GM12892 (cell line): ENCODE data around the gene CLDN9.

Experiments
- DNase-seq: peaks from one replicate; pipeline ENCODE4 v3.0.0; 2011; ENCODE audit not compliant: insufficient read length
- FAIRE-seq: peaks from 2 replicates; lab custom pipeline; 2011; peaks lifted over from hg19 to GRCh38; lab: Jason Lieb, UNC
- POLR2A ChIP-seq: IDR thresholded peaks from 2 replicates; pipeline ENCODE4 v1.6.1; 2011; ENCODE audit warnings: low read depth, low read length, control low read depth
- POLR2AphosphoS5 ChIP-seq: IDR thresholded peaks from 2 replicates; pipeline ENCODE4 v1.6.1; 2011; ENCODE audit warnings: low read depth, low read length, control low read depth
- TAF1 ChIP-seq: IDR thresholded peaks from 2 replicates; pipeline ENCODE4 v1.6.1; 2011; ENCODE audit warnings: low read depth, mild to moderate bottlenecking, control low read depth, low read length, borderline replicate concordance

CLDN9 gene

GRCh38 chr16:3013491-3013951 lies 798 bp downstream of the CLDN9 start:
- FAIRE-seq (no peak), DNase-seq (no peak)
- no peak for TF ChIP-seq TAF1
- no peak for TF ChIP-seq POLR2AphosphoS5
- TF ChIP-seq POLR2A, result no peak

- FAIRE-seq (no peak), DNase-seq (no peak)
- no peak for TF ChIP-seq POLR2A
- TF ChIP-seq POLR2AphosphoS5, result no peak
Measured at GRCh38 chr16:3013998-3014690, 1.4 kb downstream of the CLDN9 start.

GRCh38 chr16:3014971-3015370 lies 2.2 kb downstream of the CLDN9 start:
- TF ChIP-seq POLR2AphosphoS5 (no peak), POLR2A (no peak), TAF1 (no peak)
- no peak for DNase-seq
- no peak for FAIRE-seq

GRCh38 chr16:3015865-3016521 lies 3.3 kb downstream of the CLDN9 start:
- no peak for TF ChIP-seq POLR2A
- TF ChIP-seq POLR2AphosphoS5, result no peak
- TF ChIP-seq TAF1, result no peak
- DNase-seq (no peak), FAIRE-seq (no peak)

GRCh38 chr16:3017344-3017743 lies 4.6 kb downstream of the CLDN9 start:
- FAIRE-seq, result no peak
- TF ChIP-seq POLR2A (no peak), POLR2AphosphoS5 (no peak), TAF1 (no peak)

GRCh38 chr16:3017794-3018506 lies 5.2 kb downstream of the CLDN9 start, which contains the start of gene CLDN6:
Gene CLDN6, minus strand, starts transcription at chr16:3018183. Its CDS starts 2,162 bp downstream, at chr16:3016021.
- no peak for FAIRE-seq
- TF ChIP-seq POLR2AphosphoS5 (no peak), TAF1 (no peak), POLR2A (no peak)
- DNase-seq, result no peak

More at GRCh38 chr16:3017344-3017743, 4.6 kb downstream of the CLDN9 start:
- no peak for DNase-seq

- no peak for FAIRE-seq
- DNase-seq, result no peak
- TF ChIP-seq TAF1 (no peak), POLR2A (no peak), POLR2AphosphoS5 (no peak)
Measured at GRCh38 chr16:3019594-3020246, 7.0 kb downstream of the CLDN9 start.

GRCh38 chr16:3020247-3020603 lies 7.5 kb downstream of the CLDN9 start, which contains the start of gene TNFRSF12A:
Gene TNFRSF12A, plus strand, starts transcription at chr16:3020368. Its CDS starts 30 bp downstream, at chr16:3020398.
- FAIRE-seq (peak; percentile 81), DNase-seq (peak; percentile 88)
- TF ChIP-seq POLR2A, result peak; percentile 56; the same call in 1 of the 2 replicates
- 0 out of 2 replicates have a peak, but pooled peaks have one; percentile 57 for TF ChIP-seq TAF1
- no peak for TF ChIP-seq POLR2AphosphoS5

DNA sequence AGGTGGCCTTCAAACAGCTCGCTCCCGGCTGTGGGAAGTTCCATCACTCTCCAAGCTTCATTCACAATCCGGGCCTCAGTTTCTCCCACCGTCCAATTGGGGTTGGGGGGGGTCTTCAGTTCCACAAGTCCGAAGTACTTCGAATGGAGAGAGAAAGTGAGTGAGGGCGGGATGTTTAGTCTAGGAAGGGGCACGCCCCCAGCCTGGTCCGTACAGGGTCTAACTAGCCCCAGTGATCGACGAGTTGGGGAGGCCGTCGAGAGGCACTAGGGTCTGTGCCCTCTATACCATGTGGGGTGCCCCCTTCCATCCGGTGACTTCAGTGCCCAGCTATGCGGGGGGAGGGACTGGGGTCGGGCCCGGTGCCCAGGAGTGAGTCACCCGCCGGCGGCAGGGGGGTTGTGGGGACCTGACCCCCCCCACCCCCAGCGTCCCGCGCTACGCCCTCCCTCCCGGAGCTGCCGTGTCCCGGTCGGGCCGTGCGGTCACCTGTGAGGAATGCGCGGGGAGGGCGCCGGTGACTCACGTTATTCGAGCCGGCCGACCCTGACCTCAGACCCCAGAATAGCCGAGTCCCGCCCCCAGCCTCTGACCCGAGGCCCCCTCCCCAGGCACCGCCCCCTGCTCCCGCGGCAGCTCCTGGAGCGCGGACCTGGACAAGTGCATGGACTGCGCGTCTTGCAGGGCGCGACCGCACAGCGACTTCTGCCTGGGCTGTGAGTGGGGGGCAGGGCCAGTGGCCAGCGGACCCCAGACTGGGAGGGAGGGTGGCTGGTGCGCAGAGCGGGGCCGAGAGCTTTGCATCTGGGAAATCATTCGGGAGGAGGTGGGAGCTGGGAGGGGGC lies 8.1 kb downstream of the CLDN9 start:
- DNase-seq (no peak), FAIRE-seq (no peak)
- TF ChIP-seq POLR2A, result no peak
- no peak for TF ChIP-seq POLR2AphosphoS5
- no peak for TF ChIP-seq TAF1

GRCh38 chr16:3021449-3022207 lies 8.9 kb downstream of the CLDN9 start:
- TF ChIP-seq TAF1, result no peak
- TF ChIP-seq POLR2A, result no peak
- TF ChIP-seq POLR2AphosphoS5, result no peak
- FAIRE-seq (peak; percentile 91), DNase-seq (no peak)
